ENCODE results near the gene ABLIM3. TPM values are rescaled to one million over a fixed set of nuclear protein-coding genes. Genes with fewer than 3 reads are reported as not detected.
A peak's percentile ranks its signal among the peaks of the same experiment; 100 is the strongest.
"Not testable (repeated sequence)": the region's sequence is repeated elsewhere in the genome, so short reads cannot be mapped to it uniquely, and the experiment has no call there.

Gene ABLIM3
- total and polyA plus RNA-seq, 2 of the 8 experiments (the other 6 are each of a cell fraction or from before 2014, with no cell fraction given) = 0.36 to 0.56 TPM

- H3K9me3 ChIP-seq (ENCODE audit: insufficient read depth in 2 of 2, low read depth in 1 of 2, low read length in 1 of 2); H3K9ac ChIP-seq (replicated peaks in 1 of 4; ENCODE audit: extremely low read depth in 1 of 4, low read depth in 3 of 4, low read length in 3 of 4); H3K14ac ChIP-seq (ENCODE audit: insufficient read length); POLR2A ChIA-PET (ENCODE audit: partially characterized antibody); H3K23me2 ChIP-seq (ENCODE audit: low read depth, low read length); H3K27ac ChIP-seq (ENCODE audit: low read depth, low read length); H2BK120ac ChIP-seq (replicated peaks; ENCODE audit: low read depth, low read length); H3K79me1 ChIP-seq (ENCODE audit: low read depth, low read length); H3K4me1 ChIP-seq (replicated peaks in 1 of 4; ENCODE audit: control insufficient read depth in 3 of 4, insufficient read depth in 4 of 4, low read length in 3 of 4); H4K91ac ChIP-seq (replicated peaks; ENCODE audit: insufficient read length, low read length); H2AFZ ChIP-seq (ENCODE audit: low read length); DNase-seq (ENCODE audit: low read depth in 1 of 2, low spot score in 2 of 2); H2BK15ac ChIP-seq (ENCODE audit: low read length); H3K36me3 ChIP-seq (ENCODE audit: control insufficient read depth in 2 of 4, insufficient read depth in 4 of 4, low read length in 3 of 4); H4K8ac ChIP-seq (ENCODE audit: extremely low read depth, insufficient read depth, low read length); H3K79me2 ChIP-seq (ENCODE audit: control insufficient read depth in 1 of 2, insufficient read depth in 2 of 2, low read length in 2 of 2); H2AK5ac ChIP-seq (ENCODE audit: low read depth, low read length); H2BK20ac ChIP-seq (ENCODE audit: low read length); H4K5ac ChIP-seq (ENCODE audit: insufficient read length, low read depth, low read length); H3K56ac ChIP-seq (replicated peaks; ENCODE audit: insufficient read length, low read depth, low read length); H3K23ac ChIP-seq (ENCODE audit: insufficient read length); H4K20me1 ChIP-seq (replicated peaks in 1 of 2; ENCODE audit: control insufficient read depth in 1 of 2, insufficient read depth in 2 of 2, low read length in 2 of 2); H3K4ac ChIP-seq (replicated peaks; ENCODE audit: insufficient read length, low read depth, low read length); H2BK5ac ChIP-seq (ENCODE audit: low read depth, low read length); FAIRE-seq; H2BK12ac ChIP-seq (ENCODE audit: low read depth, low read length): not testable (repeated sequence)
- H3K4me3 ChIP-seq (ENCODE audit: extremely low read depth in 1 of 4, insufficient read depth in 2 of 4, low read depth in 3 of 4, low read length in 4 of 4) = peak overlapping the region in 1 of 4 experiments; percentile 79; a peak in 4 of 8 replicates
- 0 out of 2 replicates have a peak, but pooled peaks have one; percentile 10 for TF ChIP-seq RBBP5 (IDR thresholded peaks at IDR 0.05; ENCODE audit: borderline replicate concordance, low read depth, low read length)
- peak overlapping the region; percentile 89 to 97; a peak in 3 of 4 replicates for H3K4me2 ChIP-seq (ENCODE audit: insufficient read depth in 1 of 2, low read depth in 2 of 2, low read length in 2 of 2)
- 62% methylated on average over 13 of the region's 16 CpGs; no CpG with 5 or more reads in 1 of the 2 experiments for WGBS, 2 experiments (ENCODE audit: extremely low coverage in 1 of 2, insufficient coverage in 1 of 2, insufficient read length in 1 of 2, insufficient replicate concordance in 2 of 2, low coverage in 1 of 2, low lambda C conversion rate in 2 of 2, missing lambda C conversion rate in 1 of 2)
- peaks cover 8 to 31% (median 20%) of the 10 kb centered on the region in 4 experiments for H3K27me3 ChIP-seq (replicated peaks in 1 of 4; ENCODE audit: control insufficient read depth in 3 of 4, extremely low read depth in 1 of 4, insufficient read depth in 3 of 4, low read length in 3 of 4)
- CTCF ChIA-PET (ENCODE audit: partially characterized antibody) = interaction anchor here (1.2 to 1.5 kb wide), 5 partner anchors 9 to 531 kb away, joined by 3 to 5 read pairs (median 4); no protein-coding TSS in a partner anchor
- H3K18ac ChIP-seq (ENCODE audit: extremely low read depth, low read length) = peak overlapping the region; percentile 19; the same call in 1 of the 2 replicates
Observed at GRCh38 chr5:149272781-149273180, 131.5 kb downstream of the ABLIM3 start.
